ENCODE results near the gene LIFR. TPM values are rescaled to one million over a fixed set of nuclear protein-coding genes. Genes with fewer than 3 reads are reported as not detected.

LIFR gene
- total RNA-seq (21.4 and 35.6 TPM in 2 replicates), polyA plus RNA-seq (20.7 and 29.1 TPM in 2 replicates)

DNA sequence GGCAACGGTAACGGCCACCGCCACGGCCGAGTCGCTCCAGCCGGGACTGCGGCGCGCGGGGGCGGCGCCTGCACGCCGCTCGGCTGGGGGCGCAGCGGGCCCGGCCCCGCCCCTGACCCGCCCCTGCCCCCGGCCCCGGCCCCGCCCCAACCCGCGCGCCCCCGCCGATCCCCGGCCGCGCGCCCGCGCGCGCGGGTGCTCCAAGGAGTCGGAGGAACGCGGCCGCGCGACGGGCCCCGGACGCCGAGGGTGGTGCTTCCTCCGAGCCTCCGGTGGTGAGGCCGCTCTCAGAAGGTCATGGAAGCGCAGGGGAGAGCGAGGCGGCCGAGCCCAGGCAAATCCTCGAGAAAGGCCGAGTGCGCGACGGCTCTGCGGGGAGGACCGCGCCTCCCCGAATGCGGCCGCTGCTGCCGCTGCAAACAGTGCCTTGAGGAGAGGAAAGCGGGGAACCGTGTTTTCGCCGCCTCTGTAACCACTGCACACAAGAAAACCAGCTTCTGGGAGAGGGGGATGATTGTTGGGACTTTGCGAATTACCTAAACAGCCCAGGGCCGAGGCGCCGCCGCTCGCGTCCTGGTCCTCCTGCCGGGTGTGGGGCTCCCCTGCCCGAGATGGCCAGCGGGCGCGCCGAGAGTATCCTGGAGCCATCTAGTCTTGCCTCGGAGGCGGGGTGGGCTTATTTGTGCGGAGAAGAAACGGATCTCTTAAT, at the start of gene LIFR:
Gene LIFR (minus strand): TSS at position 48 of the 709 bp plus-strand sequence. CDS start 25,999 bp downstream, outside the sequence.
- peak within 1 kb of the TSS; percentile 91 for H3K27ac ChIP-seq
- peak; percentile 92 for DNase-seq (ENCODE audit: low read depth in 1 of 2, low spot score in 1 of 2)
- H3K4me3 ChIP-seq: peak within 1 kb of the TSS; percentile 87
- H3K36me3 ChIP-seq: no peaks in the 10 kb centered on the region
- no peaks in the 10 kb centered on the region for H3K9me3 ChIP-seq (ENCODE audit: low read depth)
- H3K27me3 ChIP-seq: no peaks in the 10 kb centered on the region
- H3K4me1 ChIP-seq (ENCODE audit: low read depth): peaks cover 15% of the 10 kb centered on the region
- TF ChIP-seq, protein P1, sequence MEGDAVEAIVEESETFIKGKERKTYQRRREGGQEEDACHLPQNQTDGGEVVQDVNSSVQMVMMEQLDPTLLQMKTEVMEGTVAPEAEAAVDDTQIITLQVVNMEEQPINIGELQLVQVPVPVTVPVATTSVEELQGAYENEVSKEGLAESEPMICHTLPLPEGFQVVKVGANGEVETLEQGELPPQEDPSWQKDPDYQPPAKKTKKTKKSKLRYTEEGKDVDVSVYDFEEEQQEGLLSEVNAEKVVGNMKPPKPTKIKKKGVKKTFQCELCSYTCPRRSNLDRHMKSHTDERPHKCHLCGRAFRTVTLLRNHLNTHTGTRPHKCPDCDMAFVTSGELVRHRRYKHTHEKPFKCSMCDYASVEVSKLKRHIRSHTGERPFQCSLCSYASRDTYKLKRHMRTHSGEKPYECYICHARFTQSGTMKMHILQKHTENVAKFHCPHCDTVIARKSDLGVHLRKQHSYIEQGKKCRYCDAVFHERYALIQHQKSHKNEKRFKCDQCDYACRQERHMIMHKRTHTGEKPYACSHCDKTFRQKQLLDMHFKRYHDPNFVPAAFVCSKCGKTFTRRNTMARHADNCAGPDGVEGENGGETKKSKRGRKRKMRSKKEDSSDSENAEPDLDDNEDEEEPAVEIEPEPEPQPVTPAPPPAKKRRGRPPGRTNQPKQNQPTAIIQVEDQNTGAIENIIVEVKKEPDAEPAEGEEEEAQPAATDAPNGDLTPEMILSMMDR (IDR thresholded peaks at IDR 0.05; ENCODE audit: low read depth, low read length): no peak

DNA sequence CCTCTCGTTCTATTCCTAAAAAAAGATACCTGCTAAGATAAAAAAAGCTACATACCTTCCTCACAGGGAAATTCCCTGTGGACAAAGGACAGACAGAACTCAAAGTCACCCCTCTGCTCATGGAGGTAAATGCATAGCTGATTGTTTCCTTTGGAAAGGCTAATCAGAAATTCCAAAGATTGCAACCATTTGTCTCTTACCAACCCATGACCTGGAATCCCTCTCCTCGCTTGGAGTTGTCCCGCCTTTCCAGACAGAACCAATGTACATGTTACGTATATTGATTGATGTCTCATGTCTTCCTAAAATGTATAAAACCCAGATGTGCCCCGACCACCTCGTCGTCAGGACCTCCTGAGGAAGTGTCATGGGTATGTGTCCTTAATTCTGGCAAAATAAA, 49.2 kb upstream of the LIFR start:
- H3K36me3 ChIP-seq: no peaks in the 10 kb centered on the region
- no peak for DNase-seq (ENCODE audit: low read depth in 1 of 2, low spot score in 1 of 2)
- peak overlapping the region; percentile 50 for H3K27ac ChIP-seq
- no peaks in the 10 kb centered on the region for H3K27me3 ChIP-seq
- H3K4me3 ChIP-seq: no peak overlapping the region
- H3K9me3 ChIP-seq (ENCODE audit: low read depth): no peaks in the 10 kb centered on the region
- H3K4me1 ChIP-seq (ENCODE audit: low read depth): peaks cover 45% of the 10 kb centered on the region
- TF ChIP-seq, protein P1 (IDR thresholded peaks at IDR 0.05; ENCODE audit: low read depth, low read length): no peak

- Histone ChIP-seq H3K9me3 (ENCODE audit: low read depth) (no peaks in the 10 kb centered on the region), H3K27ac (no peak overlapping the region), H3K27me3 (no peaks in the 10 kb centered on the region), H3K36me3 (no peaks in the 10 kb centered on the region), H3K4me3 (no peak overlapping the region), H3K4me1 (ENCODE audit: low read depth) (peaks cover 32% of the 10 kb centered on the region)
- TF ChIP-seq, protein P1 (IDR thresholded peaks at IDR 0.05; ENCODE audit: low read depth, low read length): no peak
- peak in 1 of 2 donors; percentile 41 for DNase-seq (ENCODE audit: low read depth in 1 of 2, low spot score in 1 of 2)
Measured at GRCh38 chr5:38603691-38604090, 47.2 kb upstream of the LIFR start.

DNA sequence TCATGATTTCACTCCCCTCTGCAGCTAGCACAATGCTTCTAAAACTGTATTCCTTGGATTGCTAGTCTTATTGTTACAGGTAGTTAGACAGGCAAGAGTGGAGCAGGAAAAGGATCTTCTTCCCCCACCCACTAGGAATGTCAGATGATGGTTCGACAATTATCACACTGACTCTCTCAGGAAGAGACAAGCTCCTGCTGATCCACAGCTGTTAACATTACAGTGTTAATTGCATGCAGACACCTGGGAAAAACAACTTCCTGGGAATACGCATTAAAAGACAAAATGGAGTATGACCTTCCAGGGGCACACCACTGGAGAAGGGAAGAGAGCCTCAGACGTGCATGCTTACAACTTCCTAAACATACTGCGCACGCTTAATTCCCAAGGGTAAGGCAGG, 46.2 kb upstream of the LIFR start:
- DNase-seq (ENCODE audit: low read depth in 1 of 2, low spot score in 1 of 2): no peak
- peaks cover 22% of the 10 kb centered on the region for H3K4me1 ChIP-seq (ENCODE audit: low read depth)
- H3K27ac ChIP-seq: no peak overlapping the region
- no peak overlapping the region for H3K4me3 ChIP-seq
- H3K36me3 ChIP-seq: no peaks in the 10 kb centered on the region
- TF ChIP-seq, protein P1 (IDR thresholded peaks at IDR 0.05; ENCODE audit: low read depth, low read length): no peak
- H3K9me3 ChIP-seq (ENCODE audit: low read depth): no peaks in the 10 kb centered on the region
- no peaks in the 10 kb centered on the region for H3K27me3 ChIP-seq

DNA sequence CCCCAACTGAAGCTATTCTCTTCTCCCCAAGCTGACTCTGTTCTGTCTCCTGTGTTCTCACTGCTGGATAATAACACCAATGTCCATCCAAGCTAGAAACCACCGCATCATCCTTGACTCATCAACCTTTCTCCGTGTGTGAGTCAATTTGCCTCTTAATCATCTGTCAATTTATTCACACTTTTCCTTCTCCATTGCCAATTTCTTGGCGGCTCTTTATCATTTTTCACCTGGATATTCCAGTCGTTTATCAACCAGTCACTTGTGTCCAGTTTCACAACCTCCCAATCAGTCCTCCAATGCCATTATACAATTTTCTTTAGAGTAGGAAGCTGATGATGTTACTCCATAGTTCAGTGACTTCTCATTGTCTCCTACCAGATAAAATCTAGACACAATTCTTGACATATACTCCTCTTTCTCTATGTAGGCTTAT, 45.4 kb upstream of the LIFR start:
- no peak for DNase-seq (ENCODE audit: low read depth in 1 of 2, low spot score in 1 of 2)
- no peaks in the 10 kb centered on the region for H3K9me3 ChIP-seq (ENCODE audit: low read depth)

More for the DNA sequence above, 45.4 kb upstream of the LIFR start:
- Histone ChIP-seq H3K36me3 (no peaks in the 10 kb centered on the region), H3K27ac (no peak overlapping the region), H3K4me1 (ENCODE audit: low read depth) (peaks cover 14% of the 10 kb centered on the region), H3K27me3 (no peaks in the 10 kb centered on the region), H3K4me3 (no peak overlapping the region)
- TF ChIP-seq, protein P1 (IDR thresholded peaks at IDR 0.05; ENCODE audit: low read depth, low read length): no peak

Data from cardiac muscle cell (in vitro differentiated cells and primary cell).